H1 (cell line): ENCODE measurements around the gene SLC25A31. TPM values are rescaled to one million over a fixed set of nuclear protein-coding genes. Genes with fewer than 3 reads are reported as not detected.

Source experiments
- CTCF ChIA-PET: fragments of 300-600 bp; sonication (Branson Sonifier 250); formaldehyde crosslinking; loops from one replicate; lab custom pipeline; 2021; ENCODE audit not compliant: partially characterized antibody; lab: Charles Lee
- POLR2A ChIA-PET: fragments of 300-600 bp; sonication (Branson Sonifier 250); formaldehyde crosslinking; loops from one replicate; lab custom pipeline; 2021; ENCODE audit warnings: inconsistent platforms; ENCODE audit not compliant: partially characterized antibody; lab: Charles Lee
- DNase-seq, 2 experiments: peaks; one replicate each; pipeline versions ENCODE4 v3.0.0 to v3.0.0-alpha.2; 2010 to 2022; ENCODE audit warnings: low spot score in 2 of 2, low read depth in 1 of 2, mixed read lengths in 1 of 2
- FAIRE-seq: peaks from 2 replicates; lab custom pipeline; 2011; peaks lifted over from hg19 to GRCh38; lab: Jason Lieb, UNC
- H2AFZ ChIP-seq: 2 replicates; pipeline ENCODE4 v1.8.1; 2012; ENCODE audit warnings: low read length, inconsistent platforms
- H2AK5ac ChIP-seq: 2 replicates; pipeline ENCODE4 v1.6.1; 2013; ENCODE audit warnings: low read depth, low read length
- H2BK120ac ChIP-seq: replicated peaks from 2 replicates; pipeline ENCODE3; 2013; ENCODE audit warnings: low read depth, low read length, inconsistent platforms
- H2BK12ac ChIP-seq: 2 replicates; pipeline ENCODE4 v1.6.1; 2013; ENCODE audit warnings: low read depth, low read length
- H2BK15ac ChIP-seq: 2 replicates; pipeline ENCODE4 v1.6.1; 2013; ENCODE audit warnings: low read length
- H2BK20ac ChIP-seq: 2 replicates; pipeline ENCODE4 v1.6.1; 2013; ENCODE audit warnings: low read length
- H2BK5ac ChIP-seq: 2 replicates; pipeline ENCODE4 v1.6.1; 2013; ENCODE audit warnings: low read depth, low read length
- H3K14ac ChIP-seq: 2 replicates; pipeline ENCODE4 v1.6.1; 2013; ENCODE audit warnings: inconsistent platforms; ENCODE audit not compliant: insufficient read length
- H3K18ac ChIP-seq: 2 replicates; pipeline ENCODE4 v1.6.1; 2013; ENCODE audit warnings: low read length; ENCODE audit errors: extremely low read depth
- H3K23ac ChIP-seq: 2 replicates; pipeline ENCODE4 v1.6.1; 2013; ENCODE audit warnings: inconsistent platforms; ENCODE audit not compliant: insufficient read length
- H3K23me2 ChIP-seq: 2 replicates; pipeline ENCODE4 v1.6.1; 2013; ENCODE audit warnings: low read depth, low read length
- H3K27ac ChIP-seq: 2 replicates; pipeline ENCODE4 v1.6.1; 2011; ENCODE audit warnings: low read depth, low read length, inconsistent platforms
- H3K27me3 ChIP-seq, 4 experiments: replicated peaks in 1 of 4; 1 replicate in 1 of 4; 2 replicates in 3 of 4; pipeline versions ENCODE4 v1.6.1 to v1.8.1; 2011 to 2013; ENCODE audit warnings: low read length in 3 of 4, mild to moderate bottlenecking in 3 of 4, inconsistent platforms in 2 of 4, mixed read lengths in 2 of 4, moderate library complexity in 1 of 4; ENCODE audit not compliant: control insufficient read depth in 3 of 4, insufficient read depth in 3 of 4; ENCODE audit errors: extremely low read depth in 1 of 4
- H3K36me3 ChIP-seq, 4 experiments: 2 replicates each; pipeline versions ENCODE4 v1.6.1 to v1.8.1; 2011 to 2013; ENCODE audit warnings: mild to moderate bottlenecking in 4 of 4, low read length in 3 of 4, moderate library complexity in 2 of 4, control low read depth in 1 of 4, inconsistent platforms in 1 of 4; ENCODE audit not compliant: insufficient read depth in 4 of 4, control insufficient read depth in 2 of 4
- H3K4ac ChIP-seq: replicated peaks from 2 replicates; pipeline ENCODE3; 2013; ENCODE audit warnings: low read length, low read depth, mixed read lengths, inconsistent platforms; ENCODE audit not compliant: insufficient read length
- H3K4me1 ChIP-seq, 4 experiments: replicated peaks in 1 of 4; 1 replicate in 1 of 4; 2 replicates in 3 of 4; pipeline versions ENCODE4 v1.6.1 to v1.8.1; 2011 to 2013; ENCODE audit warnings: low read length in 3 of 4, inconsistent platforms in 2 of 4, mixed read lengths in 1 of 4; ENCODE audit not compliant: insufficient read depth in 4 of 4, control insufficient read depth in 3 of 4
- H3K4me2 ChIP-seq, 2 experiments: 2 replicates each; pipeline versions ENCODE4 v1.6.1 to v1.8.1; 2011 to 2013; ENCODE audit warnings: low read depth in 2 of 2, low read length in 2 of 2, control low read depth in 1 of 2, inconsistent platforms in 1 of 2, mild to moderate bottlenecking in 1 of 2; ENCODE audit not compliant: insufficient read depth in 1 of 2
- H3K4me3 ChIP-seq, 4 experiments: fragments of 200-600, 300-600 bp in 1 of 4; sonication (generic), shearing (Covaris generic), sonication (Bioruptor Twin) in 1 of 4; 2 replicates each; pipeline versions ENCODE4 v1.5.1 to v1.8.1; 2011 to 2016; ENCODE audit warnings: low read length in 4 of 4, low read depth in 3 of 4, control low read depth in 2 of 4, inconsistent platforms in 2 of 4, mild to moderate bottlenecking in 2 of 4, mixed read lengths in 1 of 4, moderate library complexity in 1 of 4; ENCODE audit not compliant: insufficient read depth in 2 of 4; ENCODE audit errors: extremely low read depth in 1 of 4
- H3K56ac ChIP-seq: replicated peaks from 2 replicates; pipeline ENCODE3; 2013; ENCODE audit warnings: low read depth, mild to moderate bottlenecking, mixed read lengths, low read length, inconsistent platforms; ENCODE audit not compliant: insufficient read length
- H3K79me1 ChIP-seq: 2 replicates; pipeline ENCODE4 v1.6.1; 2013; ENCODE audit warnings: low read depth, low read length, control low read depth
- H3K79me2 ChIP-seq, 2 experiments: 2 replicates each; pipeline versions ENCODE4 v1.6.1 to v1.8.1; 2012 to 2013; ENCODE audit warnings: low read length in 2 of 2, mild to moderate bottlenecking in 2 of 2, inconsistent platforms in 1 of 2; ENCODE audit not compliant: insufficient read depth in 2 of 2, control insufficient read depth in 1 of 2
- H3K9ac ChIP-seq, 4 experiments: replicated peaks in 1 of 4; 1 replicate in 1 of 4; 2 replicates in 3 of 4; pipeline versions ENCODE4 v1.6.1 to v1.8.1; 2011 to 2013; ENCODE audit warnings: low read depth in 3 of 4, low read length in 3 of 4, control low read depth in 2 of 4, mild to moderate bottlenecking in 2 of 4, moderate library complexity in 2 of 4, inconsistent platforms in 1 of 4; ENCODE audit errors: extremely low read depth in 1 of 4
- H3K9me3 ChIP-seq, 2 experiments: 2 replicates each; pipeline versions ENCODE4 v1.6.1 to v1.8.1; 2012 to 2013; ENCODE audit warnings: mild to moderate bottlenecking in 2 of 2, moderate library complexity in 2 of 2, control low read depth in 1 of 2, inconsistent platforms in 1 of 2, low read depth in 1 of 2, low read length in 1 of 2, mixed read lengths in 1 of 2; ENCODE audit not compliant: insufficient read depth in 2 of 2
- H4K20me1 ChIP-seq, 2 experiments: replicated peaks in 1 of 2; 2 replicates each; pipeline versions ENCODE3 to v1.8.1; 2011 to 2013; ENCODE audit warnings: inconsistent platforms in 2 of 2, low read length in 2 of 2, mild to moderate bottlenecking in 1 of 2; ENCODE audit not compliant: insufficient read depth in 2 of 2, control insufficient read depth in 1 of 2
- H4K5ac ChIP-seq: 2 replicates; pipeline ENCODE4 v1.6.1; 2013; ENCODE audit warnings: low read length, low read depth, mixed read lengths, inconsistent platforms; ENCODE audit not compliant: insufficient read length
- H4K8ac ChIP-seq: 2 replicates; pipeline ENCODE4 v1.8.0; 2013; ENCODE audit warnings: mild to moderate bottlenecking, moderate library complexity, low read length, inconsistent platforms; ENCODE audit not compliant: insufficient read depth; ENCODE audit errors: extremely low read depth
- H4K91ac ChIP-seq: replicated peaks from 2 replicates; pipeline ENCODE3; 2013; ENCODE audit warnings: low read length, mixed read lengths, inconsistent platforms; ENCODE audit not compliant: insufficient read length
- ASH2L ChIP-seq: fragments of 200-600, 300-600 bp; sonication (generic); IDR thresholded peaks from one replicate; pipeline ENCODE4 v1.7.1; 2017; ENCODE audit warnings: low read length
- ATF3 ChIP-seq: IDR thresholded peaks from 2 replicates; pipeline ENCODE4 v1.6.1; 2011; ENCODE audit warnings: low read depth, mild to moderate bottlenecking, low read length; ENCODE audit not compliant: insufficient read depth
- CEBPB ChIP-seq: IDR thresholded peaks from 2 replicates; pipeline ENCODE4 v1.6.1; 2012; ENCODE audit warnings: low read depth, low read length
- CREB1 ChIP-seq: IDR thresholded peaks from 2 replicates; pipeline ENCODE4 v1.6.1; 2012; ENCODE audit warnings: inconsistent platforms
- EGR1 ChIP-seq: IDR thresholded peaks from 2 replicates; pipeline ENCODE4 v1.6.1; 2011; ENCODE audit warnings: low read depth, low read length, borderline replicate concordance
- FOSL1 ChIP-seq: IDR thresholded peaks from 2 replicates; pipeline ENCODE4 v1.6.1; 2011; ENCODE audit warnings: mild to moderate bottlenecking, low read depth, low read length, moderate library complexity; ENCODE audit not compliant: insufficient read depth
- GTF2F1 ChIP-seq: IDR thresholded peaks from 2 replicates; pipeline ENCODE4 v1.6.1; 2012; ENCODE audit warnings: low read depth, low read length, improper control_type of control experiment, borderline replicate concordance
- JUND ChIP-seq: IDR thresholded peaks from 2 replicates; pipeline ENCODE4 v1.6.1; 2011; ENCODE audit warnings: mild to moderate bottlenecking, improper control_type of control experiment, low read length
- KDM1A ChIP-seq: fragments of 200-600, 300-600 bp; sonication (generic); IDR thresholded peaks from 2 replicates; pipeline ENCODE4 v1.7.1; 2016; ENCODE audit warnings: mild to moderate bottlenecking, low read length, borderline replicate concordance
- KDM4A ChIP-seq: IDR thresholded peaks from one replicate; pipeline ENCODE4 v1.7.1; 2012; ENCODE audit warnings: low read depth, mild to moderate bottlenecking, moderate library complexity, low read length, inconsistent platforms; ENCODE audit not compliant: severe bottlenecking
- SIX5 ChIP-seq: IDR thresholded peaks from 2 replicates; pipeline ENCODE4 v1.6.1; 2011; ENCODE audit warnings: mild to moderate bottlenecking, low read depth, low read length
- SP1 ChIP-seq: IDR thresholded peaks from 2 replicates; pipeline ENCODE4 v1.6.1; 2011; ENCODE audit warnings: low read depth, low read length
- SP4 ChIP-seq: IDR thresholded peaks from 2 replicates; pipeline ENCODE4 v1.6.1; 2012; ENCODE audit warnings: low read length, inconsistent platforms
- TBP ChIP-seq: IDR thresholded peaks from 2 replicates; pipeline ENCODE4 v1.6.1; 2011; ENCODE audit warnings: low read depth, low read length, improper control_type of control experiment
- TCF12 ChIP-seq: IDR thresholded peaks from 2 replicates; pipeline ENCODE4 v1.6.1; 2011; ENCODE audit warnings: low read depth, mild to moderate bottlenecking, low read length
- WGBS, 2 experiments: shearing (Covaris generic) in 1 of 2; methylation state at CpG; one replicate each; pipeline versions ENCODE4 v1.1.6 to v1.1.7; 2013 to 2015; ENCODE audit warnings: low lambda C conversion rate in 2 of 2, mixed read lengths in 2 of 2, inconsistent platforms in 1 of 2, low coverage in 1 of 2, missing lambda C conversion rate in 1 of 2; ENCODE audit not compliant: insufficient replicate concordance in 2 of 2, insufficient coverage in 1 of 2, insufficient read length in 1 of 2; ENCODE audit errors: extremely low coverage in 1 of 2, missing lambda C conversion rate in 1 of 2; 5-methylcytosine and 5-hydroxymethylcytosine counted together
- polyA plus RNA-seq, 7 experiments: library from polyadenylated mRNA; depleted of rRNA in 3 of 7; stranded (reverse) in 5 of 7; unstranded in 2 of 7; fragments of >200 nt in 5 of 7; fragments of 200-250 nt in 2 of 7; gene quantifications; 1 replicate in 5 of 7; 2 replicates in 1 of 7; 4 replicates in 1 of 7; pipeline versions ENCODE4 v1.2.1 to v1.2.3, GENCODE V29; 2011 to 2013; ENCODE audit warnings: missing spikeins in 2 of 7, mixed read lengths in 2 of 7
- total RNA-seq: library from RNA; stranded (reverse); fragmentation: NEBNext Ultra II Directional; extraction: Animal tissue kit (Norgen Biotek cat#: 25700); gene quantifications from 2 replicates; pipeline ENCODE4 v1.2.1, GENCODE V29; 2021
- TF ChIP-seq, protein P1 (sequence below): IDR thresholded peaks from 2 replicates; pipeline ENCODE4 v1.6.1; 2012; ENCODE audit warnings: inconsistent platforms

Gene SLC25A31
- total and polyA plus RNA-seq, 2 of the 8 experiments (the other 6 are each of a cell fraction or from before 2014, with no cell fraction given): not detected

DNA sequence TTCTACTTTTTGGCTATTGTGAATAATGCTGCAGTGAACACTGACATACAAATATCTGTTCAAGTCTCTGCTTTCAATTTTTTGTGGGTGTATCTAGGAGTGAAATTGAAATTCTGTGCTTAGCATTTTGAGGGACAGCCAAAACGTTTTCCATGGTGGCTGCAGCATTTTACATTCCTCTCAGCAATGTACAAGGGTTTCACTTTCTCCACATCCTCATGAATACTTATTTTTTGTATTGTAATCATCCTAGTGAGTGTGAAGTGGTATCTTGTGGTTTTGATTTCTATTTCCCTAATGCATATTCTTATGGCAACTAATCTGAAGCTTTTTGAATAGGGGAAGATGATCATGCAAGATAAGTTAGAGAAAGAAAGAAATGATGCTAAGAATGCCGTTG is 92.2 kb downstream of the SLC25A31 start:
- no peaks in the 10 kb centered on the region for H3K36me3 ChIP-seq
- no peak overlapping the region for H3K4ac ChIP-seq
- DNase-seq: no peak
- H4K5ac ChIP-seq: no peak overlapping the region
- H3K79me2 ChIP-seq: no peaks in the 10 kb centered on the region
- H3K23ac ChIP-seq: no peak overlapping the region
- no peak overlapping the region for H2AK5ac ChIP-seq
- H3K14ac ChIP-seq: no peak overlapping the region
- no peak overlapping the region for H2BK20ac ChIP-seq
- H2BK12ac ChIP-seq: no peak overlapping the region
- H3K4me2 ChIP-seq: no peak overlapping the region
- ChIA-PET POLR2A (interaction anchor here (1.2 kb wide), 1 partner anchor 59 kb away, joined by 3 read pairs; no protein-coding TSS in a partner anchor), CTCF (no interaction called here)
- H4K8ac ChIP-seq: no peak overlapping the region
- H3K18ac ChIP-seq: no peak overlapping the region
- no peaks in the 10 kb centered on the region for H3K79me1 ChIP-seq
- H2AFZ ChIP-seq: no peak overlapping the region
- H3K27ac ChIP-seq: no peak overlapping the region
- H2BK120ac ChIP-seq: no peak overlapping the region
- H4K91ac ChIP-seq: no peak overlapping the region
- H3K9ac ChIP-seq: no peak overlapping the region
- no peaks in the 10 kb centered on the region for H3K27me3 ChIP-seq
- H3K4me3 ChIP-seq: no peak overlapping the region
- H3K23me2 ChIP-seq: no peaks in the 10 kb centered on the region
- peaks cover 0 to 3% of the 10 kb centered on the region in 2 experiments for H4K20me1 ChIP-seq
- no peak overlapping the region for H2BK5ac ChIP-seq
- FAIRE-seq: no peak
- WGBS, 2 experiments: 76% methylated on average over 2 of the region's 2 CpGs; no CpG with 5 or more reads in 1 of the 2 experiments
- H3K9me3 ChIP-seq: no peaks in the 10 kb centered on the region
- H2BK15ac ChIP-seq: no peak overlapping the region
- no peak overlapping the region for H3K56ac ChIP-seq
- H3K4me1 ChIP-seq: no peaks in the 10 kb centered on the region
- TF ChIP-seq TBP (no peak), EGR1 (no peak), FOSL1 (no peak), SP4 (no peak), ASH2L (no peak), CREB1 (no peak), CEBPB (no peak), SIX5 (no peak), TCF12 (no peak), KDM4A (no peak), KDM1A (no peak), SP1 (no peak), ATF3 (no peak), JUND (no peak), GTF2F1 (no peak)
- TF ChIP-seq, protein P1, sequence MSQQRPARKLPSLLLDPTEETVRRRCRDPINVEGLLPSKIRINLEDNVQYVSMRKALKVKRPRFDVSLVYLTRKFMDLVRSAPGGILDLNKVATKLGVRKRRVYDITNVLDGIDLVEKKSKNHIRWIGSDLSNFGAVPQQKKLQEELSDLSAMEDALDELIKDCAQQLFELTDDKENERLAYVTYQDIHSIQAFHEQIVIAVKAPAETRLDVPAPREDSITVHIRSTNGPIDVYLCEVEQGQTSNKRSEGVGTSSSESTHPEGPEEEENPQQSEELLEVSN: no peak
